GM19328 (cell line): ENCODE measurements around the gene GAREM2.

ENCODE experiments used
- ATAC-seq: cut with Tn5 transposase; IDR thresholded peaks from one replicate; pipeline ENCODE4 v1.9.1; 2021; ENCODE audit warnings: mild to moderate bottlenecking, moderate library complexity; ENCODE audit not compliant: unreplicated experiment

GAREM2 gene

GRCh38 chr2:26185954-26186770 lies 13.3 kb downstream of the GAREM2 start:
- ATAC-seq = no peak

GRCh38 chr2:26187114-26187513 lies 14.2 kb downstream of the GAREM2 start:
- ATAC-seq = no peak

- no peak for ATAC-seq
Measured at GRCh38 chr2:26187537-26188104, 14.7 kb downstream of the GAREM2 start.

- no peak for ATAC-seq
Measured at GRCh38 chr2:26189123-26189522, 16.2 kb downstream of the GAREM2 start.

GRCh38 chr2:26189751-26190150 lies 16.9 kb downstream of the GAREM2 start:
- no peak for ATAC-seq

- ATAC-seq = no peak
Measured at GRCh38 chr2:26190369-26190768, 17.5 kb downstream of the GAREM2 start.

- ATAC-seq = no peak
Measured at GRCh38 chr2:26191316-26192159, 18.6 kb downstream of the GAREM2 start.

GRCh38 chr2:26193578-26194231 lies 20.8 kb downstream of the GAREM2 start:
- ATAC-seq = no peak

GRCh38 chr2:26195040-26195984 lies 22.4 kb downstream of the GAREM2 start:
- ATAC-seq = no peak

GRCh38 chr2:26196683-26197418 lies 24.0 kb downstream of the GAREM2 start:
- ATAC-seq = no peak

GRCh38 chr2:26197516-26197915 lies 24.6 kb downstream of the GAREM2 start:
- ATAC-seq = no peak

- no peak for ATAC-seq
Measured at GRCh38 chr2:26202981-26203490, 30.1 kb downstream of the GAREM2 start.

GRCh38 chr2:26203906-26204305 lies 31.0 kb downstream of the GAREM2 start:
- ATAC-seq = no peak

GRCh38 chr2:26212011-26212410 lies 39.1 kb downstream of the GAREM2 start:
- no peak for ATAC-seq

- ATAC-seq = no peak
Measured at GRCh38 chr2:26214759-26215158, 41.9 kb downstream of the GAREM2 start.

GRCh38 chr2:26215833-26216232 lies 42.9 kb downstream of the GAREM2 start:
- ATAC-seq = no peak

- ATAC-seq = no peak
Measured at GRCh38 chr2:26216587-26216986, 43.7 kb downstream of the GAREM2 start.

GRCh38 chr2:26217720-26218119 lies 44.8 kb downstream of the GAREM2 start:
- no peak for ATAC-seq

GRCh38 chr2:26223018-26223417 lies 50.1 kb downstream of the GAREM2 start:
- no peak for ATAC-seq
